CD4-positive, alpha-beta T cell treated with Interleukin-4 for 4 hours (primary cell): ENCODE data around the gene GNPTG.

Source experiments
- DNase-seq: peaks from one replicate; pipeline ENCODE4 v3.0.0-alpha.2; 2020

The GNPTG gene

DNA sequence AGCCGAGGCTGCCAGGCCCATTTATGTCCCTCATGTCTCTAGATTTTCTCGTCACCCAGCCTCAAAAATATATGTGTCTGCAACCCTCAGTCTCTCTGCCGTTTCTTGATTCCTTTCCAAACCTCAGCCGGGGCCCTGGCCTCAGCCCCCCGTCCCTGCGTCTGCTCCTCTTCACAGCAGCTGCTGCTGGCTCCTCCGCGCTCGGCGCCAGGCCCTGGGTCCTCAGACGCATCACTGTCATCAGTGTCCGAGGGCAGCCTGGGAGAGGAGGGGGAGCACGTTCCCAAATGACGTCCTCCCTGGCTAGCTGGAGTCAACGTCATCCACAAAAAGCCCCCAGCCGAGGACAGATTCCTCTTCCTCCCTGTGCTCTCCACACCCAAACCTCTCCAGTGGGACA, 2.4 kb upstream of the GNPTG start:
- DNase-seq, result no peak

DNA sequence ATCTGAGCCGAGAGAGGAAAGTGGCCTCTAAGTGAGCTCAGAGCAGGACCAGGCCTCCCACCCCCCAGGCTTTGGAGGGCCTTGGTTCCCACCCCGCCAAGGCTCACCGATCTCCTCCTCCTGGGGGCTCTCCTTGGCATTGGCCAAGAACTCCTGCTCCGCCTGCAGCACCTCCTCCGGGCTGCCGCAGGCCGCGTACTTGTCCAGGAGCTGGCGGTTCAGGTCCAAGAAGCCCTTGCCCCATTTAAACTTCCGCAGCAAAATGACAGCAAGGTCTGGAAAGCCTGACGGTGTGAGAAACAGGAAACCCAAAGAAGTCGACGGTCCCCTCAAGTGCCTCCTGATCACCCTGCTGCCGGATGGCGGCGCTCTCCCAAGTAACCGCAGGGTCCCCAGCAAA, 1.8 kb upstream of the GNPTG start:
- no peak for DNase-seq

DNA sequence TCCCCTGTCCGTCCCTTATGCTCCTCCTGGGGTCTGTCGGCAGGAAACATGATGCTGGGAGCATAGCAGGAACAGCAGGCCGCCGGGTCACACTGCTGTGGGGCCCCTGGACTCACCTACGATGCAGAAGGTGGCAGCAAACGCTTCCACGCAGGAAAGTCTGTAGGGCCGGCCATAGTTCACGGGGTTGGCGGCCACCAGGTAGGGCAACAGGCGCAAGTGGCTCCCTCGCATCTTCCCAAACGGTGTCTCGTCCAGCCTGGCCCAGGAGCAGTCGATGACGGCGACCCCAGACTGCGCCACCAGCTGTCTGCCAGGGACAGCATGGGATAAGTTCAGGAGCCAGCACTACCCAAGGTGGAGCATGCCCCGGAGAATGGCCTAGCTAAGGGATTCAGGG, 1.0 kb upstream of the GNPTG start:
- DNase-seq, result no peak

DNA sequence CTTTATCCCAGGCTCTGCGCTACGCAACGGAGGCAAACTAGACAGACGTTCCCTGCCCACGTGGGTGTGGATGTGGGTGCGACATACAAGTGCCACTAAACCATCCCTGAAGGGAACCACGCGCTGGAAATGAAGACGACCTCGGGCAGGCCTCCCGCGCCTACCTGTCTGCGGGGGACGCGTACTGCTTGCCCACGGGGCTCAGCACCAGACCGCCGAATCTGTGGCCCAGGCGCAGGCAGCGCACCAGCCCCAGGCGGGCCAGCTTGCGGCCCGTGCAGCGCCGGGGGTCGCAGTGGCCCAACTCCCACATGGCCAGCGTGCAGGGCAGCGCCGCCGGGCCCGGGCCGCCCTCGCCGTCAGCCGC, 533 bp upstream of the GNPTG start:
- no peak for DNase-seq

DNA sequence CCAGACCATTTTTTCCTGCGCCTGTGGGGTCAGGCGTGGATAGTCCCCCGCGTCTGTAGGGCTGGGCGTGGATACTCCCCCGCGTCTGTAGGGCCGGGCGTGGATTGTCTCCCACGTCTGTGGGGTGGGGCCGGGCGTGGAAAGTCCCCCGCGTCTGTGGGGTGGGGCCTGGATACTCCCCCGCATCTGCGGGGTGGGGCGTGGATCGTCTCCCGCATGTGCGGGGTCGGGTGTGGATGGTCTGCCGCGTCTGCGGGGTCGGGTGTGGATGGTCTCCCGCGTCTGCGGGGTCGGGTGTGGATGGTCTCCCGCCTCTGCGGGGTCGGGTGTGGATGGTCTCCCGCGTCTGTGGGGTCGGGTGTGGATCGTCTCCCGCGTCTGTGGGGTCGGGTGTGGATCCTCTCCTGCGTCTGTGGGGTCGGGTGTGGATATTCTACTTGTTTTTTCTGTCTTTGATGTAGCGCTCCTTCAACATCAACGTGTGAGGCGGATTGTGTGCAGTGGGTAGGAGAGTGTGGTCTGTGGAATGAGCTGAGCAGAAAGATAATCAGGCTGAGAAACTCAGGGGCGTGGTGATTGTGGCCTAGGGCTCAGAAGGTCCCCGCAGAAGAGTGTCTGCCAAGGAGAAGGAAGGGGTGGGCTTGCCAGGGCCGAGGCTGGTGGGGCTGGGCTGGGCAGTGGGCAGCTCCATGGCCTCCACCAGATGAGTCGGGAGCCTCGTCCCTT, 3.2 kb downstream of the GNPTG start:
- no peak for DNase-seq

DNA sequence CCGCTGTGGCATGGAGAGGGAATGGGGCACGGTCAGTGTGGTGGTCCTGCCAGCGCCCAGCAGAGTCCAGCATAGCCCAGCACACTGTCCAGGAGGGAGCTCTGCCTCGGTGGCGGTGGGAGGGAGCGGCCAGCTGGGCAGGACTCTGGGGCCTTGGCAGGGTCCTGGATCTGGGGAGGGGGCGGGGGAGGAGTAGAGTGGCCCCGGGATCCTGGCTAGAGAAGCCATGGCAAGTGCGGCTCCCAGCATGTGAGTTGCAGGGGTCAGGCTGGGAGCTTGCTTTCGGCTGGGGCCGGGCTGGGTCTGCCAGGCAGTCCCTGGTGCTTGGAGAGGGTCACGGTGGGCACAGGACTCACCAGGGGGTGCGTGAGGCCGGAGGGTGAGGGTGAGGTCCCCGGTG, 3.9 kb downstream of the GNPTG start:
- no peak for DNase-seq

DNA sequence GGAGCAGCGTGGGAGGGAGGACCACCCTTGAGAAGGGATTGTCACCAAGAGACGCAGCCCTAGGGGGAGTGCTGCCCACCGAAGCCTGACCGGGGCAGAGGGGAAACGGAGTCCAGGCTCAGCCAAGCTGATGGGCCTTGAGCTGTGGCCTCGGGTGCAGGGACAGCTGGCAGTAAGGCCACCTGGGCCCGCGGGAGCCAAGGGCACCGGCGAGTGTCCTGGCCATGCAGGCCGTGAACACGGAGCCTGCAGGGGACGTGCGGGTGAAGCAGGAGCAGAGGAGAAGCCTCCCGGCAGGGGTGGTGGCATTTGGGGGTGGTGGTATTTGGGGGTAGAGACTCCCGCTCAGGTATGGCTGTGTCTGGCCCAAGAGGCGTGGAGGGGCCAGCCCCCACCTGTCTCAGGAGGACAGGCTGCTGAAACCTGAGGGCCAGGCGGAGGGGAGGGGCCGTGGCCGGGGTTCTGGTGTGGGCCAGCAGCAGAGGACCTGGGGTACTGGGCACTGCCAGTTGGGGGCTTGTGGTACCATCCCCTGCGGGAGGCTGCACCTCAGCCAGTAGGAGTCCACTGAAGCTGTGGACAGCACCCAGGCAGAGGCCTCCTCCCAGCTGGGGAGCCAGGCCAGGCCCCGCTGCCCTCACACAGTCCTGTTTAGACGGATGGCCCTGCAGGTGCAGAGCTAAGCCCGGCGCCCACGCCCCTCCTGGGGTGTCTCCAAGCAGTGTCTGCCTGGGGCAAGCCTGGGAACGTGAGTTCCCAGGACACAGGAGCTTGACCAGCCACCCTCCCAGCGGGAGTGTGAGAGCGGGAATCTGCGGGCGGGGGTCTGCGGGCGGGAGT, 4.5 kb downstream of the GNPTG start:
- DNase-seq, result no peak

DNA sequence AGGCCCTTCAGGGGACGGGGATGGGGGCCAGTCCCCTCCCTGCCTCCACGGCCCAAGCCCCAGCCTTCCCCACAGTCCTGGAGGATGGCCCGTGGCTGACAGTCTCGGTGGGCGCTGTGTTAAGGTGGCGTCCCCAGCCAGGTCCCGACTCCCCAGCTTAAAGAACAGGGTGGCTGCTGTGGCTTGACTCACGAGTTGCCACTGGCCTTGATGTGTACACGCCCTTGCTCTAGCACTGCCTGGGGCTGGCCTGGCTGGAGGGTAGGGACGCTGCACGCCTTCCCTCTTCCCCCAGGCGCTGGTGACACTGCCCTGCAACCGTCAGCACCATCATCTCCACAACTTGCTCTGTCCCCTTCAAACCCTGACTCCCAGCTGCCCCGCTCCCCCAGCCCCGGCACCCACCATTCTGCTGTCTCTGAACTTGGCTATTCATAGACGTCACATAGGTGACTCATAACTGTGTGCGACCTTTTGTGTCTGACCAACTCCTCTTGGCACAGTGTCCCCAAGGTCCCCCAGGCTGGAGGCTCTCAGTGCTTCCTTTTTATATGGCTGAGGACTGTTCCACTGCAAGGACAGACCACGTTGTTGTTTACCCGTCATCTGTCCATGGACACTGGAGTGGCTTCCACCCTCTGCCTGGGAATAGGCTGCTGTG, 6.3 kb downstream of the GNPTG start:
- no peak for DNase-seq

DNA sequence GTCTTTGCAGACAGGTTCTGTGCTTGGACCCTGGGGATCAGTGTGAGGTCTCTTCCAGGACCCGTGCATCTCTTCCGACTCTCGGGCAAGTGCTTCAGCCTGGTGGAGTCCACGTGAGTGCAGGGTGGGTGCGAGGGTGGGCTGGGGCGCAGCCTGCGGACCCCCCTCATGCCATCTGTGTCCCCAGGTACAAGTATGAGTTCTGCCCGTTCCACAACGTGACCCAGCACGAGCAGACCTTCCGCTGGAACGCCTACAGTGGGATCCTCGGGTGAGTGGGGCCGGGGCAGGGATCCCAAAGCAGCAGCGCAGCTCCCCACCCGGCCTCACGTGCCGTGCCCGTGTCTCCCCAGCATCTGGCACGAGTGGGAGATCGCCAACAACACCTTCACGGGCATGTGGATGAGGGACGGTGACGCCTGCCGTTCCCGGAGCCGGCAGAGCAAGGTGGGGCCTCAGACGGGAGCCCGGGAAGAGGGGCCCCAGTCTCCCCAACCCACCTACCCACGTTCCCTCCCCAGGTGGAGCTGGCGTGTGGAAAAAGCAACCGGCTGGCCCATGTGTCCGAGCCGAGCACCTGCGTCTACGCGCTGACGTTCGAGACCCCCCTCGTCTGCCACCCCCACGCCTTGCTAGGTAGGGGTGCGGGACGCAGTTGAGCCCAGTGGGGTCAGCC, 10.1 kb downstream of the GNPTG start:
- DNase-seq, result no peak

DNA sequence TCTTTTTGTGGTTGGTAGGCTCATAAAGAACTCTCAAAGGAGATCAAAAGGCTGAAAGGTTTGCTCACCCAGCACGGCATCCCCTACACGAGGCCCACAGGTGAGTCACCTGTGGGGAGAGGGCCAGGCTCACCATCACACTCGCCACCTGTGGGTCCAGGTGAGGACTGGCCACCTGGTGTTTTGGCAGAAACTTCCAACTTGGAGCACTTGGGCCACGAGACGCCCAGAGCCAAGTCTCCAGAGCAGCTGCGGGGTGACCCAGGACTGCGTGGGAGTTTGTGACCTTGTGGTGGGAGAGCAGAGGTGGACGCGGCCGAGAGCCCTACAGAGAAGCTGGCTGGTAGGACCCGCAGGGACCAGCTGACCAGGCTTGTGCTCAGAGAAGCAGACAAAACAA, 11.1 kb downstream of the GNPTG start:
- DNase-seq, result no peak

DNA sequence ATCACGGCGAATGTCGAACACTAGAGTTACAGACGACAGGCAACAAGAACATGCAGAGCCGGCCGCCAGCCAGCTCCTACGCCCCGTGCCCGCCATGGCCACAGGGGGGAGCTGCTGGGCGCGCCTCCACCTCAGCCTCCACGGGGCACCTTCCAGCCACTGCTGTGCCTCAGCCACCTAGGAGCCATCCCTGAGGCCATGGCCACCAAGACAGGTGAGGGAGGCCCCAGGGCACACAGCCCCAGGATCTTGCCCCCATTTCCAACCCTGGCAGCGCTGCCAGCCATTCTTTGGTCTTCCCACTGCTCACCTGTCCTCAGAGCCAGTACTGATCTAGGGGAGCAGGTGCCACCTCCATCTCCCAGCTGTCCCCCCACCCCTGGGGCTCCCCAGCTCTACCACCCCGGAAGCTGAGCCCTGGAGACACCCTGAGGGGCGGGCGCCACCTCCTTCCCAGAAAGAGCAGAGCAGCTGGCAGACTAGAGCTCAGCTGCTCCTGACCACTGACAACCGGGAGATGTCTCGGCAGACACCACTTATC, 11.8 kb downstream of the GNPTG start:
- DNase-seq, result peak; percentile 55

DNA sequence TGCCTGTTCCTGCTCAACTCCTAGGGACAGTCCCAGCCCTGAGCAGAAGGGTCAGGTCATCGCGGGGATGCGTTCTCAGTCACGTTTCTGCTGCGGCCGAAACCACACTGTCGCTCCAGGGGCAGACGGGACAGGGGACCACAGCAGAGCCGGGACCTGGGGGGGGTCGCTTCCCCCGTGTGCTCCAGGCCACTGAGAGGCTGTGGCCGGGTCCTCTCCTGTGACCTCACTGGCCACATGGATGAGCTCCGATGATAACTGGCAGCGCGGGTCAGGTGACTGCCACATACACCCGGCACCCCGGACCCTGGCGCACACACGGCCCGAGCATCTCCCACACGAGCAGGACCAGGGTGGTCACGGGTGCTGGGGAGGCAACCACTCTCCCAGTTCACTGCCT, 12.8 kb downstream of the GNPTG start:
- no peak for DNase-seq

DNA sequence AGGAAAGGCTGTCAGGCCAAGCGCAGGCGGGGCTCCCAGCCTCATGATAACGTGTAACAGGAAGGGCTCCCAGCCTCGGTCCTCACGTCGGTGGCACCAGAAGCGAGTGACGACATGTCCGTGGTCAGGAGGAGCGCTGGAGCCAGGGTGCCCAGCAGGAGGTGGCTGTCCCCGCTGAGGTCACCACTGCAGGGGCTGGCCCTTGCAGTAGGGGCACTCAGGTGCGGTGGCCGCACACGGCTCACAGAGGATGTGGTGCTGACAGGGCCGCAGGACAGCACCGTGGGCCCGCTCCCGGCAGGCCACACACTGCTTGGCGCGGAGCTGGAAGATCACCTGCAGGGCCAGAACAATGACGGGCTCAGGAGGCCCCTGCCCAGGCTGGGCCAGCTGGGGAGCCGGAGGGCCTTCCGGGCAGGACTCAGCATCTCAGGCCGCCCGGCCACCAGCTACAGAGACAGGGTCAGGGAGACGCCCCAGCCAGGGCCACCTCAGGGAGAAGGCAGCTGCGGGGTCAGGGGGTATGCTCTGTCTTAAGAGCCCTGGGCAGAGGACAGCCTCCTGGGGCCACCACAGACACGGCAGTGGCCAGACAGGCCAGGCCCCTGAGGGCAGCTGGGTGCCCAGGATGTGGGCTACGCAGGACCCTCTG, 14.5 kb downstream of the GNPTG start:
- no peak for DNase-seq

DNA sequence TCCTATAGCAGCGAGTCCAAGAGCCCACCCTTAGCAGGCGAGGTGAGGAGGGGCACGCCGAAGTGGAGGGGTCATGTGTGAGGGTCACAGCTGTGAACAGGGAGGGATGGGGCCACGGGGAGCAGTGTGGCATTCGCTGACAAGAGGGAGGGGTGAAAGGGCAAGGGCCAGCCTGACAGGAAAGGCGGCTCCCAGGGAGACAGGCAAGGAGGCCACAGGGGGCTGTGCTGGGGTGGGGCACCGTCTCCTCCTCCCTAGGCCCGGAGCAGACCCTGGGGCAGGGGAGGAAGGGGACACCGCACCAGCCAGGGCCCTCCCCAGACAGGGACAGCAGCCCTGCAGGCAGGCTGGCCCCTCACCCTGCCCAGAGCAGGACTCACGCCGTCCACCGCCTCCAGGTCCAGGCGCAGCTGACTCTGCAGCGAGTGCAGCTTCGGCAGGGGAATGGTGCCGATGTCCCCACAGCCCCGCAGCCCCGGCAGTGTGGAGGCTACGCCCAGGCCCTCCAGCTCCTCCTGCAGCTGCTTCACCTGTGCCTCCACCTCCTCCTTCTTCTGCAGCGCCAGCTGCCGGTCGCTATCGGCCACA, 15.1 kb downstream of the GNPTG start:
- DNase-seq, result no peak

DNA sequence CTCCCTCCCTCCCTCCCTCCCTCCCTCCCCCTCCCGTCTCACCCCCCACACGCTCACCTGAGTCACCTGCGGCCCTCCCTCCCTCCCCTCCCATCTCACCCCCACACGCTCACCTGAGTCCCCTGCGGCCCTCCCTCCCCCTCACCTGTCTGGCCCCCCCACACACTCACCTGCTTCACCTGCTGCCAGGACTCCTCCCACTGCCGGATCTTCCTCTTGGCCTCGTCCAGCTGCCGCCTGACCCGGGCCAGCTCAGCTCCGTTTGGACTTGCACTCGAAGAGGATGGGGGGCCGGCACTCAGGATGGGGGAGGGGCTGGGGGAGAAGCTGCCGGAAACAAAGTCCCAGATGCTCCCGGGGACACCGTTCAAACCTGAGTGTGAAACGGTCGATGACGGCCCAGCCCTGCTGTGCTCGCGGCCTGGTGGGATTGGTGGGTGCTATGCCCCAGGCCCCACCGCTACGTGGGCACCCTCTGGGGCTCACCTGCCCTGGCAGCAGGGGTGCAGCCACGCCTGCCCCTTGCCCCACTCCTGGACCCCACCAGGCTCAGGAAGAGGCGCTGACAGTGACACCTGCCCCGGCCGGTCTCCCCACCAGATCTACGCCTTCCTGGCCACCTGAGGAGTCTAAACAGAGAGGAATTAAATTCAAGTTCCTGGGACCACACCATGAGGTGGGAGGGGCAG, 15.9 kb downstream of the GNPTG start:
- DNase-seq, result no peak

DNA sequence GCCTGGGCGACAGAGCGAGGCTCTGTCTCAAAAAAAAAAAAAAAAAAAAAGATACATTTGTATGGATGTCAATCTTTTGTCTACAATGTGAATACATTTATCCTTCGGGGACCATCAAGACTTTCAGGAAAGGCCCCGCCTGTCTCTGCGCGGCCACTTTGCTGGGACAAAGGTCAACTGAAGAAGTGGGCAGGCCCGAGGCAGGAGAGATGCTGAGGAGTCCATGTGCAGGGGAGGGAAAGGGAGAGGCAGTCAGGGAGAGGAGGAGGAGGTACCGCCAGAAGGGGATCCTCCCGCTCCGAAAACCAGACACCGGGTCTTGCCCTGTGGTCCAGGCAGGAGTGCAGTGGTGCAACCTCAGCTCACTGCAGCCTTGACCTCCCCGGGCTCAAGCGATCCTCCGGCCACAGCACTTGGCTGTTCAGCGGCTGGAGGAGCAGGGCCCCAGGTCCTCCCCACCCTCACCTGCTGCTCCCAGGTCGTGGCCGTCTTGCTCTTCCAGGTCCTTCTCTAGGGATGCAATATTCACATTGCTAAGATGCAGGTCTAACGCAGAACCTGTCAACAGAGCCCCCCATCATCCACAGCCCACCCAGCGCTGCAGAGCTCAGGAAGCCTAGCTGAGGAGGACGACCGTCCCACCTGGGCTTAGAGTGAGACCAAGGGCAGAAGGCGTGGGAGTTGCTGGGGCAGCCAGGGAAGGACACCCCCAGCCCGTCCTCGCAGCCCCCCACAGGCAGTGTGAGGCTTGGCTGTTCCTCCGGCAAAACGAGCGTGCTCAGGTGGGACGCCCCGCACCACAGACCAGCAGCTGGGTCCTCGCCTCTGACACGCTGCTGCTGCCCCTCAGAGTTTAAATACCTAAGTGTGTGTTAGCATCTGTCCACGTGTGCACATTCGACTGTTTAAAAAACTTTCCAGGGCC, 19.6 kb downstream of the GNPTG start:
- DNase-seq, result no peak

DNA sequence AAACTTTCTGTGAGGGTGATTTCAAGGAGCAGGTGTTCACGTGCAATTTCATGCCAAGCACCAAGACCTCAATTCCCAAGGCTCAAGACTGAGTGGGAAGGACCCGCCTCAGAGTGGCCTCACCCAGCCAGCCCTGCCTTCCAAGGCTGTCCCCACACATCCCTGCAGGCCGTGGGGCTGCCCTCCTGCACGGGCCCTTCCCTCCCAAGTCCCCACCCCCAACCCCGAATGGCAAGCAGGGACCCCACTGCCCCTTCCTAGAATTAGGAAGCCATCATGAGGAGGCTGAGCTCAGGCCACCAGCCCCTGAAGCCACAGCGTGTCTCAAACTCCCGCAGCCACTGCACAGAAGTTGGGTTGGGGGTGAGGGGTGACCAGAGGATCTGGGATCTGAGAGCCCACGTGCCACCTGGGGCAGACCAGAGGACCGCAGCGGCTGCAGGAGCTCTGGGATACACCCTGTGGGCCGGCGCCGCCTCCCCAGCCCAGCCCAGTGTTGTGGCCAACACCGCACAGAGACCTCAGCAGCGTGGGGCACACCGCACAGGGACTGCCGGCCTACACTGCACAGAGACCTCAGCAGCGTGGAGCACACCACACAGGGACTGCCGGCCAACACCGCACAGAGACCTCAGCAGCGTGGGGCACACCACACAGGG, 20.7 kb downstream of the GNPTG start:
- no peak for DNase-seq

DNA sequence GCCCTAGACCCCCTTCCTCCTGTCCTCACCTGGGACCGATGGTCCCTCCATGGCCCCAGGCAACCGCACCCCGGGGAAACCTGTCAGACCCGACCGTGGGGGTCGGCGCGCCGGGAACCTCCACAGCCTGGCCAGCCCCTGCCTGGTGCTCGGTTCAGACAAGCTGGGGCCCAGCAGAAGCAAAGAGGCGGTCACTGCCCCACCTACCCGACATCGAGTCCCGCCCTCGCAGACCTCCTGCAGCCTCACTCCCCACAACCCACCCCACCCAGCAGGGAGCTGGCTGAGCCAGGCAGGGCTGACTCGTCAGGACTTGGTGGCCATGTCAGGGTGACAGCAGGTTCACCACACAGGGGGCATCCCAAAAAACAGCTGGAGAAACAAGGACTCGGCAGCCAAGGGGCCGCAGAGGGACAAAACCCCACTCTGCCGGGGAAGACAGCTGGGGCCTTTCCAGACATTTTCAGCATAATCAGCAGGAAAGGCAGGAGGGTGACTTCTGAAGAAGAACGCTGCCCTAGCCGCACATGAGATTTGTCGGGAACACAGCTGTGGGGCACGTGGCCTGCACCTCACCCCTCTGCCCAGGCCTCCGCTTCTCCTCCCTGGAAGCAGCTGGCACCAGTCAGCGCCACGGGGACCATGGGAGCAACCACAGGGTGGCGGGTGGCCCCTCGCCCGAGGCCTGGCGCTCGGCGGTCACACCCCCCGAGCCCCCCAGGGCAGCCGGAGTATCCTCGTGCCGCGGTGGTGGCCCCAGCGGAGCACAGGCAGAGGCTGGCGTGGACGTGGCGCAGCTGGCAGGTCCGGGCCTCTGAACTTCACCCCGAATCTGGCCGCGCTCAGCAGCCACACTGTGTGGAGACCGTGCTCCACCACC, 22.9 kb downstream of the GNPTG start:
- no peak for DNase-seq

DNA sequence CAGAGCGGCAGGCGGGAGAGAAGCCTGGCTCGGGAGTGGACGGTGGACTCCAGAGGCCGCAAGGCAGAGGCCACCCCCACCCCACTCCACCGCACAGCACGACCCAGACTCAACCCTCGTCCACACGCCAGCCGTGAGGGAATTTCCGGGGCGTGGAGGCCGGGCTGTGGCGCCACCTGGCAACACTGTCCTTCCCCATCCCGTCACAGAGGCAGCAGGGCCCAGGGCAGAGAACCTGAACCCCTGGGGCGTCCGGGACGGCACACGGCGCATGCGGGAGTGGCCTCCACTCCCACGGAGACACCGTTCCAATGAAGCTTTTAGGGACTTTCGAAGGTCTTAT, 23.5 kb downstream of the GNPTG start:
- no peak for DNase-seq
